Measurements from ENCODE around the gene MTA1.

Gene MTA1

DNA sequence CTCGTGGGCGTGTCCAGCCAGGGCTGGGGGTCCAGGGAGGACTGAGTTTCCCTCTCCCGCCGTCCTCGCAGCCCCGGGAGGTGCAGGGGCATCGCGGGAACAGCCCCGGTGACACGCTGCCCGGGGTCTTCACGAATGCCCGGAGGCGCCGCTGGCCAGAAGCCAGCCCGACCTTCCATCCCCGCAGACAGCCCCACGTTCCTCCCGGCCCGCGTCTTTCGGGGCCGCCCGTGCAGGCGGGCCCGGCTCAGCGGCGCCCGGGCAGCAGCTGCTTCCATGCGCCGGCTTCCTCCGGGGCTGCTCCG is 70.6 kb downstream of the MTA1 start:
- no peak for DNase-seq

GRCh38 chr14:105490572-105491365 is 71.1 kb downstream of the MTA1 start, which contains the start of gene TEDC1:
Gene TEDC1, plus strand, starts transcription at chr14:105491246. Its CDS starts 130 bp downstream, at chr14:105491376.
- DNase-seq = peak; percentile 99 to 100

DNA sequence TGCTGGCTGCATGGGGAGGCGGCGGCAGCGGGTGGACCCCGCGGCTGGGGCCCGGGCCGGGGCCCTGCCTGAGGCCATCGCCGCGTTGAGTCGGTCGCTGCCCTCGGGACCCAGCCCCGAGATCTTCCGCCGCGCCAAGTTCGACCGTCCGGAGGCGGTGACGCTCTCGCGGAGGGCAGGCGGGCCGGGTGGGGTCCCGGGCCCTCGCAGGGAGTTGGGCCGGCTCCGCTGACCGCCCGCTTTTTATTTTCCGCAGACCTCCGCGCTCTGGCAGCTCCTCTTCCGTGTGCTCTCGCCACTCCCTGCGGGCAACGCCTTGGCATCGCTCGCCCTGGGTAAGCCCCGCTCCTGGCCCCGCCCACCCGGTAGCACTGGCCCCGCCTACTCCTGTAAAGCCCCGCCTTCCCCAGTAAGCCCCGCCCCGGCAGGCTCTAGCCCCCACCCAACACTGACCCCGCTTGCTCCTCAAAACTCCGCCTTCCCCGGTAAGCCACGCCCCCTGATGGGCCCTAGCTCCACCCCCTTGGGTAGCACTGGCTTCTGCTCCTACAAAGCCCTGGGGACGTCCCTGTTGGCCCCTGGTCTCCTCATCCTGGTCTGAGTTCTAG is 71.8 kb downstream of the MTA1 start:
- DNase-seq = no peak

GRCh38 chr14:105492031-105492970 is 72.7 kb downstream of the MTA1 start:
- no peak for DNase-seq

- no peak for DNase-seq
Observed at GRCh38 chr14:105492971-105493871, 73.6 kb downstream of the MTA1 start.

DNA sequence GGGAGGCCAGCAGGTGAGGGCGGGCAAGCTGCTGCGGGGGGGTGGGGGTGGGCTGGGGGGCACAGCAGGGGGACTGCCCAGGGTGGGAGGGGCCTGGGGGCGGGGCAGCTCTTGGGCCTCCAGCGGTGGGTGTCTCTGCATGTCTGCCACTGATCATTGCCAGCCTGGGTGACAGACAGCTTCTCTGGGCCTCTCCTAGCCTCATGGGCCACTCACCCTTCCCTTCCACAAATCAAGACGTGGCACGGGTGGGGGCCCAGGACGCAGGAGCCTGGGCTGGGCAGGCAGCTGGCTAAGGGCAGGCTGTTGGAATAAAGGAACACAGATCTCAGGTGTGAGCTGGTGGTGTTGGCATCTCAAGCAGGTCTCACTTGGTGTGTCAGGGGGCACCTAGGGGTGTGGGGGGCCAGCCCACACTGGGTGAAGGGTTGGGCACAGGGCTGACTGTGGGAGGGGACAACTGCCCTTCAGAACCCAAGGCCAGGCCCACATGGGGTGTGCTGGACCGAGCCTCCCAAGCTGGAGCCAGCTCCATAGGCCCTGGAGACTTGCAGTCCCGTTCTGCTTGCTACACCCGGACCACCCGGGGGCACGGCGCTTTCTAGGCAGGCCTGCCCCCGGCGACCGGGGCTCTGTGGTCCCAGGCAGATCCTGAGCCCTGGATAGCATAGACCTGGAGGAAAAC is 74.4 kb downstream of the MTA1 start:
- DNase-seq = no peak

DNA sequence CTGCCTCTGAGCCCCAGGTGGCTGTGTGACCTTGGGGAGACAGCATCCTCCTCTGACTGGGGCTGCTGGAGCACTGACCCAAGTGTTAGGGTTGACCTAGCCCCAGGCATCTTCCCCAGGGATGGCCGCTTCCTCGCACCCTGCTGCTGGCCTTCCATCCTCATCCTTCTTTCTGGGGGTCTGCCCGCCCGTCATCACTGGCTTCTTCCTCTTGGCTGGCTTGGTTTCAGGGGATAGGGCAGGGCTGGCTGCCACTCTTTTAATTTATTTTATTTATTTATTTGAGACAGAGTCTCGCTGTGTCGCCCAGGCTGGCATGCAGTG is 74.9 kb downstream of the MTA1 start:
- no peak for DNase-seq

DNA sequence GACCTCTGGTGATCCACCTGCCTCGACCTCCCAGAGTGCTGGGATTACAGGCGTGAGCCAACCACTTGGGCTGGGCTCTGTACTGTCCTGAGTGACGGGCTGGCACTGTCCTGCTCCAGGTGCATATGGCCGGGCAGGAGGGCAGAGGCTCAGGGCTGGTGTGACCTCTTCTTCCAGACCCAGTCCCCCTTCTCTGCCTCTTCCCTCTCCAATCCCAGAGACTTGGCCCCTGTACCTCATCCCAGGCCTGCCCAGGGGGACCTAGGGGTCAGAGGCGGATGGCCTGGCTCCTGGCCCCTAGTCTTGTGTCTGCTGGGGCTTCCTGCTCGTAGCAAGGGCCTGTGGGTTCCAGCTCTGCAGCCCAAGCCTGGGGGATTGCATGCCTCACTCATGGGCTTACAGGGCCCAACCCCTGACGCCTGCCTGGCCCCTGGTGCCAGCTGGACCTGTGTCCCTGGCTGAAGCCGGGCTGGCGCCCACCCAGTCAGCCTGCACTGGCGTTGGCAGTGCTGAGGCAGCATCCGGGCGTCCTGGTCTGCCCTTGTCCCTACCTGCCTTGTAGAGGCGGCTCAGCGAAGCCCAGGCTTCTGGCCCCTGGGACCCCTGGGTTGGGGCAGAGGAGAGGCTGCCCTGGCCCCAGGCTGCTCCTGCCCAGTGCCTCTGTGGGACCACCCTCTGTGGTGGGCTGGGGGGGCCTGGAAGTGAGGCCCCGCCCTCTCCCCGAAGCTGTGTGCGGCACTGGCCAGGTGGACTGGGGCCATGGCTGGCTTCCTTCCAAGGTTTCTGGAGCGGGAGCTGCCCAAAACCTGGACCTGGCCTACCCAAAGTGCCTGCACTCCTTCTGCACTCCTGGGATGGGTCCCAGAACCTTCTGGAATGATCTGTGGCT is 75.7 kb downstream of the MTA1 start:
- DNase-seq = no peak

- DNase-seq = no peak
Observed at GRCh38 chr14:105495990-105496830, 76.6 kb downstream of the MTA1 start.

GRCh38 chr14:105496831-105497591 is 77.4 kb downstream of the MTA1 start:
- no peak for DNase-seq

GRCh38 chr14:105497671-105498429 is 78.2 kb downstream of the MTA1 start:
- no peak for DNase-seq

DNA sequence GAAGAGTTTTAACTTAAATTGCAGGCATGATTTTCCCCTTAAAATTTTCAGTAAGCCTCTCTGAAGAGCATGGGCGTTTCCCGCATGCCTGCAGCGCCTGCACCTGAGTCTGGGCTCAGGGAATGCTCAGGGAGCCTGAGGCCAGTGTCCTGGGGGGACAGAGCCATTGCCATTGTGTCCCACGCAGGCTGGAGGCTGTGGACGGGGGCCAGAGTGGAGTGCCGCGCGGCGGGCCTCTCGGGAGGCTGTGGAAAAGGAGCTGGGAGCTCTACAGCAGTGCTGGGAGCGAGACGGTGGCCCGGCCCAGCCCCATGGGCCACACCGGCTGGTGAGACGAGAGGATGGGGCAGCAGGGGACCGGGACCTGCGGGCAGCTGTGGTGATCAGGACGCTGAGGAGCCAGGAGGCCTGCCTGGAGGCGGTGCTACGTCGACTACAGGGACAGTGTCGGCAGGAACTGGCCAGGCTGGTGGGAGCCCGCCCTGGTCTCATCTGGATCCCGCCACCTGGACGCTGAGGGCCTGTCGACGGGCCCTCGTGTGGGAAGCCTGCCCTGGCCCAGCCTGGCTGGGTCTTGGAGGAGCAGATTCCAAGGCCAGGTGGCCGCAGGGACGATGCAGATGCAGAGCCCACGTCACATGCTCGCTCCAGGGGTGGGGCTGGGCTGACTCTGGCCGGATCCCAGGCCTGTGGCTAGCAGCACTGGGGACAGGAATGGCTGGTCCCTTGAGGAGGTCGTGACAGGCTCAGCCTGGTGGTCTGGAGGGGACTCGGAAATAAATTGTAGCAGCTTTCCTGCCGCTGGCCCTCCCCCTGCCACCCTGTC is 79.0 kb downstream of the MTA1 start:
- DNase-seq = peak in 1 of 2 donors; percentile 72

DNA sequence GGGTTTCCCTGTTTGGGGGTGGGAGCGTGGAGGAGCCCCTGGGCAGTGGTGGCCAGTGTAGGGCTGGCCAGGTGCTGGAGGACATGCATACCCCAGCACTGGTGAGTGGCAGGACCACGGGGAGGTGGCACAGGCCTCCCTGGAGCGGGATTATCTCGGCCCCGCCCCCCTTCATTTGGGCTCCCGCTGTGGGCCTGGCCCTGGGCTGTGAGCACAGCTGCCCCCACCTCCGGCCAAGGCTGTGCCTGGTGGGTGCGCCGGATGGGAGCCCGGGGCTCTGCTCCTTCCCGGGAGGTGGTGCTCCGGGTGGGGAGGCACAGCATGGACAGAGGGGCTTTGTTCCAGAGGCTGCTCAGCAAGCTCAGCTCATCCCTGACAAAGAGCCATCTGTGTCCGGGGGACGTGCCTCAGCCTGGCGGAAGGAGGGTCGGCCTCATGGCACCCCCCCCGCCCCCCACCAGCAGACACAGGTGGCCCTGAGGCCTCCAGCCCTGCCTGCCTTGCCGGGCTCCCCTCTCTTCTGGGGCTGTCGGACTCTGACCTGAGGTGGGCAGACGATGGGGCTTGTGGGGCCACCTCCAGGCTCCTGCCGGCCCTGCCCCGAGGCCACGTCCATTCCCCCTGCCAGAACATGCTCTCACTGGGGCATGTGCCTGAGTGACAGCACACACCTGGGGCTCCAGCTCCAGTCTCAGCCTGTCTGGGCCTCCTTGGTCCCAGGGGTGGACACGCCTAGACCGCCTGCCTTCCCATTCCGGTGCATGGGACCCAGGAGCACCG is 79.8 kb downstream of the MTA1 start:
- peak; percentile 82 to 95 for DNase-seq

DNA sequence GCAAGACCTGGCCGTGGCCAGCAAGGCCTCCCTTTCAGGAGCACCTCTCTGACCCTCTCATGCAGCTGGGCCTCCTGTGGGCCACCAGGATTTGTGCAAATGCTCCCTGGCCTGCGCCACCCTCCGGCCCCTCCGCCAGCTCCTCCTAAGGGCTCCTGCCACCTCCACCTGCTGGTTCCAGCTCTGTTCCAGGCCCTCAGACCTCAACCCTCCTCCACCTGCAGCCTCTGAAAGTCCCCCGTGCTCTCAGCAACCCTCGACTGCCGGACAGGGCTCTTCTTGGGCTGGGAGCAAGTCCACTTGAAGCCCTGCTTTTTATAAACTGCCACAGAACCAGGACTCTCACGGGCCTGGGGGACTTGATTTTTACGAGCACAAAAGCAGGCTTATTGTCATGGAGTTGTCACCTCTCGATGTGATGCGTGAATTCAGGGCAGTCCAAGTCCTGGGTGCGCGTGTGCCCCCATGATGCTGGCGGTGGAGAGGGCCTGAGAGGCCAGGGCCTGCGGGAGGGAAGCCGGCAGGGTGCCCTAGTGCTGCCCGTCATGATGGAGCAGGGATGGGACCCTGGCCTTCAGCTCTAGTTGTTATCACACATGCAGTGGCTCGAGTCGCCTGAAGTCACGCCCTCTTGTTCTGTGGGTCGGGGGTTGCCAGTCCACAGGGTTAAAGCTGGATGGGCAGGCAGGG is 80.6 kb downstream of the MTA1 start:
- peak in 1 of 2 donors; percentile 3 for DNase-seq

DNA sequence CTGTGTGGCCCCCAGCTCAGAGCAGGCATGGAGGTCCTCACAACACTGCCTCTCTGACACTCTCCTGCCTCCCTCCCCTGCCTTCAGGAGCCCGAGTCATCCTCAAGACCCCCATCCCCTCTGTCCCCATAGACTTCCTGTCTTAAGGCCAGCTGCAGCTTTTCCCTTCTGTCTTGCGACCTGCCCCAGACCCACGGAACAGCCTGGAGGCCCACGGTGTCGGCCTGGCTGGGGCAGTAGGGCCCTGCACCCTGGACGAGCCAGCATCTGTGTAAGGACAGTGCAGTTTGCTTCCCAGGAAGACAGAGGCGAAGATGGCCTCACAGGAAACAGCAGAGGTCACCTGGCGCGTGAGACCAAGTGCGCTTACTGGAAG is 81.1 kb downstream of the MTA1 start:
- no peak for DNase-seq
